ENCODE data around the gene MAP2K6. TPM values are rescaled to one million over a fixed set of nuclear protein-coding genes. Genes with fewer than 3 reads are reported as not detected.

The MAP2K6 gene
- polyA plus RNA-seq, 1 donor (not counting 4 experiments of a cell fraction or from before 2014, with no cell fraction given), result 0.39 TPM

- peak; percentile 87 for FAIRE-seq
These were observed 125.4 kb downstream of the MAP2K6 start for GRCh38 chr17:69539781-69540319.

GRCh38 chr17:69540356-69540755 is 125.9 kb downstream of the MAP2K6 start:
- Histone ChIP-seq H3K27me3 (ENCODE audit: control insufficient read depth, extremely low read depth, insufficient read depth, low read length) (no peaks in the 10 kb centered on the region), H3K9ac (ENCODE audit: control insufficient read depth, extremely low read depth, insufficient read depth, low read length) (no peak overlapping the region), H3K27ac (ENCODE audit: control insufficient read depth, insufficient read depth, low read length) (no peak overlapping the region)

More at GRCh38 chr17:69539781-69540319, 125.4 kb downstream of the MAP2K6 start:
- Histone ChIP-seq H4K20me1 (ENCODE audit: control insufficient read depth, extremely low read depth, insufficient read depth, low read length) (no peaks in the 10 kb centered on the region), H3K4me2 (ENCODE audit: control insufficient read depth, extremely low read depth, insufficient read depth, low read depth, low read length) (peak overlapping the region; percentile 45), H2AFZ (ENCODE audit: control insufficient read depth, low read length) (peak overlapping the region; percentile 59), H3K9me3 (ENCODE audit: control insufficient read depth, low read depth, low read length) (no peaks in the 10 kb centered on the region), H3K4me3 (ENCODE audit: control insufficient read depth in 2 of 3, extremely low read depth in 1 of 3, insufficient read depth in 2 of 3, low read depth in 1 of 3, low read length in 3 of 3) (peak overlapping the region in 1 of 3 experiments; percentile 52), H3K9ac (ENCODE audit: control insufficient read depth, extremely low read depth, insufficient read depth, low read length) (no peak overlapping the region), H3K79me2 (ENCODE audit: control insufficient read depth, insufficient read depth, low read length) (no peaks in the 10 kb centered on the region), H3K36me3 (ENCODE audit: control insufficient read depth in 2 of 2, extremely low read depth in 1 of 2, insufficient read depth in 2 of 2, low read length in 2 of 2) (no peaks in the 10 kb centered on the region), H3K27me3 (ENCODE audit: control insufficient read depth, extremely low read depth, insufficient read depth, low read length) (no peaks in the 10 kb centered on the region), H3K27ac (ENCODE audit: control insufficient read depth, insufficient read depth, low read length) (peak overlapping the region; percentile 63), H3K4me1 (ENCODE audit: control insufficient read depth, extremely low read depth, insufficient read depth, low read length) (peaks cover 17% of the 10 kb centered on the region), H3K9me1 (ENCODE audit: control insufficient read depth, extremely low read depth, insufficient read depth, low read length) (no peaks in the 10 kb centered on the region)
- dilution Hi-C loops (cut with MboI; ENCODE audit: extremely low pct_ligation_motif_present, low sequenced_read_pairs), result no loop called here
- no peak for DNase-seq (ENCODE audit: low read depth, low spot score)
- no peak for TF ChIP-seq CTCF (optimal IDR thresholded peaks at IDR 0.05 in 1 of 3, IDR thresholded peaks at IDR 0.05 in 1 of 3, conservative IDR thresholded peaks at IDR 0.05 in 1 of 3; ENCODE audit: extremely low read depth in 1 of 3, insufficient read depth in 2 of 3, low read length in 3 of 3)
- TF ChIP-seq EZH2 (IDR thresholded peaks at IDR 0.05; ENCODE audit: low read length), result no peak

More at GRCh38 chr17:69540356-69540755, 125.9 kb downstream of the MAP2K6 start:
- DNase-seq (ENCODE audit: low read depth, low spot score) (no peak), FAIRE-seq (no peak)
- H3K36me3 ChIP-seq (ENCODE audit: control insufficient read depth in 2 of 2, extremely low read depth in 1 of 2, insufficient read depth in 2 of 2, low read length in 2 of 2), result no peaks in the 10 kb centered on the region
- dilution Hi-C loops (cut with MboI; ENCODE audit: extremely low pct_ligation_motif_present, low sequenced_read_pairs), result no loop called here
- peak overlapping the region; percentile 49 for H2AFZ ChIP-seq (ENCODE audit: control insufficient read depth, low read length)
- no peak for TF ChIP-seq CTCF (optimal IDR thresholded peaks at IDR 0.05 in 1 of 3, IDR thresholded peaks at IDR 0.05 in 1 of 3, conservative IDR thresholded peaks at IDR 0.05 in 1 of 3; ENCODE audit: extremely low read depth in 1 of 3, insufficient read depth in 2 of 3, low read length in 3 of 3)
- TF ChIP-seq EZH2 (IDR thresholded peaks at IDR 0.05; ENCODE audit: low read length), result no peak
- H3K4me3 ChIP-seq (ENCODE audit: control insufficient read depth in 2 of 3, extremely low read depth in 1 of 3, insufficient read depth in 2 of 3, low read depth in 1 of 3, low read length in 3 of 3), result no peak overlapping the region
- peaks cover 17% of the 10 kb centered on the region for H3K4me1 ChIP-seq (ENCODE audit: control insufficient read depth, extremely low read depth, insufficient read depth, low read length)
- H3K9me3 ChIP-seq (ENCODE audit: control insufficient read depth, low read depth, low read length), result no peaks in the 10 kb centered on the region
- H3K4me2 ChIP-seq (ENCODE audit: control insufficient read depth, extremely low read depth, insufficient read depth, low read depth, low read length), result peak overlapping the region; percentile 45
- H3K9me1 ChIP-seq (ENCODE audit: control insufficient read depth, extremely low read depth, insufficient read depth, low read length), result no peaks in the 10 kb centered on the region
- H4K20me1 ChIP-seq (ENCODE audit: control insufficient read depth, extremely low read depth, insufficient read depth, low read length), result no peaks in the 10 kb centered on the region
- no peaks in the 10 kb centered on the region for H3K79me2 ChIP-seq (ENCODE audit: control insufficient read depth, insufficient read depth, low read length)

Data from keratinocyte (primary cell).